HG03378 (cell line): Measurements from ENCODE around the gene DNAJC21.

ENCODE experiments used
- ATAC-seq: cut with Tn5 transposase; IDR thresholded peaks from one replicate; pipeline ENCODE4 v1.9.1; 2021; ENCODE audit warnings: mild to moderate bottlenecking, moderate library complexity; ENCODE audit not compliant: unreplicated experiment

The DNAJC21 gene

GRCh38 chr5:34976347-34976746 is 47.0 kb downstream of the DNAJC21 start:
- ATAC-seq = no peak

DNA sequence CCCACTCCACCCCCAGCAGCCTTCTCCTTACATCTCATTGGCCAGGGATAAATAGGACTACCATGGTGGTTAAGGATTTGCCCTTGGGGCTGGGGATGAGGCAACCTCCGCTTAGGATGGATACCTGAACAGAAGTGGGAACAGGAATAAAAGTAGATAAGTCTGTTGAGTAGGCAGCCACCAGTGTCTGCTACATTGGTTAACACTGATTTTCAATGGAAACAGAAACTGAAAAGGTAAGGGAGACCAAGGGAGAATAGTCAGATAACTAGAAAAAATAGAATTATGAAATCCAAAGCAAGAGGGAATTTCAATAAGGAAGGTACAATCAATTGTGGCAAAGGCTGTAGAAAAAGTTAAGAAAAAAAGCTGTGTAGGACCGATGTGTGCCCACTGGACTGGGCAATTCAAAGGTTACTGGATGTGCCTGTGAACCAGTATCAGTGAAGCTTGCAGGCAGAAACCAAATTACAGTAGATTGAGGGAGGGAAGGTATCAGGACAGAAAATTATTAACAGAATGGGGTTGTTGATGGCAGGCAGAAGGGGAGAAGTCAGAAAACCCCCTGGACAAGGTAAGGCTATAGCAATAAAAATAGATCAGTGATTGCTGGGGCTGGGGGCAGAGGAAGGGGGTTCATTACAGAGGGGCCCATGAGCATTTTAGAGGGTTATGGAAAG is 48.7 kb downstream of the DNAJC21 start:
- ATAC-seq = peak; percentile 95

DNA sequence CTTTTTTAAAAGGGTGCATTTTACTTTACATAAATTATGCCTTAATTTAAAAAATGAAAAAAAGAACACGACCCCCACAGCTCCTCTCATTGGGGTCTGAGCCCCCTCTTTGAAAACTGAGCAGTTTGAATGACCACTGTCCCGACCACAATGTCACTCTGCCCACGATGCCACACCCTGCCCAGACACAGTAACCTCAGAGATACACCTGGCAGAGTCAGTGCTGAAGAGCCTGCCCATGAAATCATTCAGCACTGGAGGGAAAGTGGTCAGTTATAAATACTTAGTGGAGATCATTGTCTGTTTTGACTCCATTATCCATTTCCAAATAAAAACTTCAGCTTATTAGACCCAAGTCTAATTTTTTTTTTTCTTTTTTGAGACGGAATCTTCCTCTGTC is 49.3 kb downstream of the DNAJC21 start:
- ATAC-seq = peak; percentile 42

DNA sequence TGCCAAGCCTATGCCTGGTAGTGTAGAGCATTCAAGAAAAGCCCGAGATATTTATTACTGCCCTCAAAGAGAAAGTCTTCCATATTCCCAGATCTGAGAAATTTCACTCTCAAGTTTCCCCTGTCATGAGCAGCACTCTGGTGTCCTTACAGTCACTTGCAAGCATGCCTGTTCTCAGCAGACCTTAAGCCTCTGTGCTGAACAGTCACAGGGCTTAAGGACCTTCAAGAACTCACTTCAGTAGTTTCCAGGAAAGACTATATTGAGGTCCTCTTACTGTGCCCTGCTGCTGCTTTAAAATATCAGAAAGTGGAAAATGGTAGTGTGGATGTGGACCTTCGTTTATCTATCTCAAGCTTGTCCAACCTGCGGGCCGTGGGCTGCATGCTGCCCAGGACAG is 53.5 kb downstream of the DNAJC21 start:
- no peak for ATAC-seq

GRCh38 chr5:34986965-34987364 is 57.6 kb downstream of the DNAJC21 start:
- no peak for ATAC-seq

DNA sequence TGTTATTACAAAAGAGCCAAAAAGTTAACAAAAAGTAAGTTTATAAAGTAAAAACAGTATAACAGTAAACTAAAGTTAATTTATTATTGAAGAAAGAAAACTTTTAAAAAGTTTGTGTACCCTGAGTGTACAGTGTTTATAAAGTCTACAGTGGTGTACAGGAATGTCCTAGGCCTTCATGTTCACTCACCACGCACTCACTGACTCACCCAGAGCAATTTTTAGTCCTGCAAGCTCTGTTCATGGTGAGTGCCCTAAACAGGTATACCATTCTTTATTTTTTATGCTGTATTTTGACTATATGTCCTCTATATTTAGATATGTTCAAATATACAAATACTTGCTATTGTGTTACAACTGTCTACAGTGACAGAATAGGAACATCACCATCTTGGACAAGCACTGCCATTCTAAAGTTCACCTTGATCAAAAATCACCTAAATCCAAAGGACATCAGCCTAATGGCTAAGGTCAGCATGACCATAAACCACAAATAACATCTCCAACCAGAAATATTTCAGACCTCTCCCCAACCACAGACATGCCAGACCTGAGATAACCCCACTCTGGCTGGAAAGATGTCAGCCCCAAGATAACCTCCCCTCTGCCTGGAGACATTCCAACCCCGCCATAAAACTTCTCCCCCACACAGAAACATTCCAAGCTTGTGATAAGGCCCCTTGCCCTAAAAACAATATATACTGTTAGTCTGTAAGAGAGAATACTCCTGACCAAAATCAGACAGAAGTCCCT is 62.3 kb downstream of the DNAJC21 start:
- ATAC-seq = no peak

DNA sequence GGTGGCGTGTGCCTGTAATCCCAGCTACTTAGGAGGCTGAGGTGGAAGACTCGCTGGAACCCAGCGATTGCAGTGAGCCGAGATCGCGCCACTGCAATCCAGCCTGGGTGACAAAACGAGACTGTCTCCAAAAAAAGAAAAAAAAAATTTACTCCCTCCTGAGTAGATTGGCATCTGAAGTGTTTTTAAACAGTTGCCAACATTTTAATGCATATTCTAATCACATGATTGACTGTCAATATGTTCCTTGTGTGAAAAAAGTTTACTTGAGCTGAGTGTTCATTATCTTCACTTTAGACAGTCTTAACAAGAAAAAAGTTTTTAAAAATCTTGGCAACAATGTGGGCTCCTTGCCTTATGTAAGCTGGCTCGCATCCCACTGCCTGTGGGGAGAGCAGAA is 64.6 kb downstream of the DNAJC21 start:
- no peak for ATAC-seq

DNA sequence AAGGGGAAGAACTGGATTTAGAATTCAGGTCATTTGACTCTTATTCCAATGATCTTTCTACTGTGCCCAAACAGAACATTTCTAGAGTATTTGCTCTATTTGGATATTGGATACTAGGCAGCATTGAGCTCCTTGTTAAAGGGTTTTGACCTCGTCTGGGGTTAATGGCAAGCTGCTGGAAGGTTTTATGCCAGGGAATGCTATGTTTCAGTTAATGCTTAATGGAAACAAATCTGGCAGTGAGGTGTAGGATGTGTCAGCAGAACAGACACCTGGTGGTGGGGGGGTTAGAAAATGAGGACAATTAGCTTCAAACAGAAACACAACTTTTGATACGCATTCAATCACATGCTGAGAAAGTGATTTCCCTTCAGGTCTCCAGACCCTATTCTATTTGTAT is 66.9 kb downstream of the DNAJC21 start:
- ATAC-seq = no peak

- ATAC-seq = no peak
These were observed 68.9 kb downstream of the DNAJC21 start for GRCh38 chr5:34998058-34998789.

DNA sequence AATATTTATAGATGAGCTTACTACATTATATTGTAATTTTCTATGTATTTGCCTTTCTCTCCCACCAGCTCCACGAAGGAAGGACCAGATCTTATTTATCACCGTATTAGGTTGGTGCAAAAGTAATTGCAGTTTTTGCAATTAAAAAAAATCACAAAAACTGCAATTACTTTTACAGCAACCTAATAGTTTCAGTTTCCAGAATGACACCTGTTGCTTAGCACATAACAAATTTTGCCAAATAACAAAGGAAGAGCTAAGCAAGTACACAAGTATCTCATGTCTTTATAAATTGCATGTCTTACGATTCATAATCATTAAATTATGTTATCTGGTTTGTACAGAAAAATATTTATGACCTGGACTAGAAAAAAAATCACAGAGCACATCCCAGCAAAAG is 72.5 kb downstream of the DNAJC21 start:
- ATAC-seq = no peak

GRCh38 chr5:35002459-35002858 is 73.1 kb downstream of the DNAJC21 start:
- no peak for ATAC-seq

DNA sequence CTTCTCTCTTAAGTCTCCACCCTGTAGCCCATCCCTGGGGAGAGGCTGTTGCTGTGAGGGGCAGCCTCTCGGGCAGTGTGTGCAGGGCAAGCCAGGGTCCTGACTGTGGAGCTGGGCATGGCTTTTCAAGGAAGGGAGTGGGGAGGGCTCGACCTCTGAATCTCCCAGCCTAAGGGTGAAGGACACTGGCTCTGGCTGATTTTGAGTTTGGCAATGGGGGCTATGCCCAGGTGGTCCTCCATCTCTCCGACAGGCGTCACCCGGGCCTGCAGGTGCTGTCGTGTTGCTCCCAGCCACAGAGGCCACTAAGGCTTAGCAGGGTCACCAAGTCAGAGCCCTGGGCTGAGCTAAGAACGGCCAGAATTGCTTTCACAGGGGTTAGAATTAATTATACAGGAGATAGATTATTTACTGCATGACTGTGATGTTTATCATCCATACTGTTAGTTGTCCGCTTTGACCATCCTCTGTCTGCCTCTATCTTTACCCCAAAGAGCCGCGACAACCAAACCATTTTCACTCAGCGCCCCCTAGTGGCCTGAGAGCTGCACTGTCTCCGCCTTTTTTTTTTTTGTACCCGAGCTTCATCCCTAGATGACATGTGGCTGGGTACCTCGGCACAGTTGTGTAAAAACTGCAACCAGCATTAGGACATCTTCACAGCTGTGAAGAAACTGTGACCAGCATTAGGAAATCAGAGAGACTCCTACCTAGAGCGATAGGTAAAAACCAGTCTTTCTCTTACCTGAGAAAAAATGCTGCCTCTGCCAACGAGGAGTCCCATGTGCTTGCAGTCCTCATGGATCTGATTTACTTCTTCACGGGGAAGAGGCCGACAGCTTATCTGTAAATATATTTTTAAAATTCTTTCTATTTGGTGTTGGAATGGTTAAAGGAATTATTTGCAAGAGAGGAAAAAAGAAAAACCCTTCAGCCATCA is 73.9 kb downstream of the DNAJC21 start:
- peak; percentile 81 for ATAC-seq

- no peak for ATAC-seq
These were observed 74.8 kb downstream of the DNAJC21 start for GRCh38 chr5:35004200-35004599.

DNA sequence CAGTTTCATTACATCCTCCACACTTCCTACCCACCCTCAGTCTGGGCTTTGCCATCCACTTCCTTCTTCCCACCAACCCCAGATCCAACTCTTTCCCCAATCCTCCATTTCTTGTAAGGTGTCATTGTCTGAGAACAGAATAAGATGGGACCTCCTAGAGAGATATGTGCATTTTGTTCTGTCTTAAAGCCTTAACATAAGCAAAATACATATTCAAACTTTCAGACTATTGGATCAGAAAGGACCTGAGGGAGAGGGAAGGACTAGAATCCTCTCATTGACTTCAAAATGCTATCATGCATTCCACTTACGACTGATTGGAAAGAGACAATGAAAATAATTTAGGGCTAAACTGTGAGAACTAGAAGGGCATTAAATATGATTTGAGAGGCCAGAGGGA is 75.4 kb downstream of the DNAJC21 start:
- no peak for ATAC-seq
